RPMI8226 (cell line): ENCODE measurements around the gene TTC28.

Source experiments
- DNase-seq: peaks from one replicate; pipeline ENCODE4 v3.0.0-alpha.2; 2015

The TTC28 gene

DNA sequence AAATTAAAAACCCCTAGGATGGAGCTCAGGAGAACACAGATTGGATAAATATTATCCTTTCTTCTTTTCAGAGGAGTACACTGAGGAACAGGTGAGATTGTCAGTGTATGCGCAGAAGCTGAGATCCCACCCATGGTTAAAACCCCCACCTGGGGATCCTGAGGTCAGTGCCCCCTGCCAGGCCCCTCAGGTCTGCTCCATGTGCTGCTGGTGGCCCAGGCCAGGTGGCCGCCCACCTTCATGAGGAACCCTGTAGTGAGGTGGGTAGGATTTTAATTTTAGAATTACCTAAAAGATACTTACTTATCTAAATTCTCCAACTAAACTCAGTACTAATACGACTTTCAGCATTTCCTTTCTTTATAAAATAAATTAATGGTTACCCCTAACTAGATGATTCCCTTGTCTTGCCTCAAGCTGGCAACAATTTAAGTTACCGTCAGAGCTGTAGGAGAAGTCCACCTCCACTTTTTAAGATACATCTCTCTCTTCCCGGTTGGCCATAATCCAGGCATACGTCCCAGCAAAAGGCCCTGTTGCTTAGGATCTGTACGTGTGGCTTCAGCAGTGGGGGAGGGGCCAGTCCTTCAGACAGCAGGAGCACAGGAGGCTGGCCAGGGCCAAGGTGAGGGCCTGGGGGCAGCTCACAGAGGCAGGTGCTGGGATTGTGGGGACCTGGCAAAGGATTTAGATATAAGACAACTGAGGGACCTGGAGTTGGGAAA, 699.1 kb downstream of the TTC28 start:
- no peak for DNase-seq

DNA sequence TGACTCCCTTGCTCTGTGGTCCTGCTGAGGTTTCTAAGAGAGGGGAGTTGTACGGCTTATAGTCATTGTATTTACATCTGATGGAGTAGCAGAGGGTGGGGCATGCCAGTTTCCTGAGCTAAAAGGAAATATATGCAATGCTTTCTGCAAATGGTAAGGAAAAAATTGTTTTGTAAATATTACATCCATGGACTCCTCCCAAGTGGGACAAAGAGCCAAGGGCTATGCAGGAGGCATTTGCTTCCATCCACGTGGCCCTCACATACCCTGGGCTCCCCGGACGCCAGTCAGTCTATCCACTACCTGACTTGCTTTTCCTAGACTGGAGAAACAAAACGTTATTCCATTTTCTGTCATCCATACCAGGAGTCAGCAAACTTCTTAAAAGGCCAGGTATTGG, 700.8 kb downstream of the TTC28 start:
- DNase-seq = no peak

DNA sequence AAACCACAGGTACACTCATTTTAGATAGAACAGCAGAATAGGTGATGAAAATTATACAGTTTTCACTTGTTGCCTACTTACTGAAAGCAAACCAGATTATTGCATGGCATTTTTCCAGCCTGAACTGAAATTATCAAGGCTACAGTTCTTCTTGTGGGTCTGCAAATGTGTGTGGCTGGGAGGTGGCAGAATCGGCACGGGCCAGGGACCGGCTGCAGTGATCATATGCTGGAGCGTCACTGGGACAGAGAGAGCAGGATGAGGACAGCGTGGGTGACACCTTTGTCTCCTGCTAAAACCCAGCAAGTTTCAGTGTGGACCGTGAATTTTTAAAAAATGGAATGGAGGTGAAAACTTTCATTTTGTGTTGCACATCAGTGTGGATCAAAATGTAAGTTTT, 701.3 kb downstream of the TTC28 start:
- DNase-seq = no peak

DNA sequence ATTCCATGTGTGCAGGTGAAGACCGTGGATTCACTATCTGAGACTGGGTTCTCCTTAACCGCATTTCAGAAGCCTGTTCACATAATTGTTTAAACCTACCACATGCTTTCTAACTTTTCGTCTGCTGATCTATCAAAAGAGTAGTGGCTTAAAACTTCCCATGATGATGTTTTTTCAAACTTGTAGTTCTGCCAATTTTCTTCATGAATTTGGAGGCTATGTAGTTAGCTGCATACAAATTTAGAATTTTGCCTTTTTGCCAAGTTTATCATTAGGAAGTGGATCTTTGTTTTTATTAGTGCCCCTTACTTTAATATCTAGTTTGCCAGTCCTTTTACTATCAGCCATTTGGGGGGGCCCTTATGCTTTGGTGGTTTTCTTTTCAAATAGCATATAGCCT, 703.1 kb downstream of the TTC28 start:
- no peak for DNase-seq

DNA sequence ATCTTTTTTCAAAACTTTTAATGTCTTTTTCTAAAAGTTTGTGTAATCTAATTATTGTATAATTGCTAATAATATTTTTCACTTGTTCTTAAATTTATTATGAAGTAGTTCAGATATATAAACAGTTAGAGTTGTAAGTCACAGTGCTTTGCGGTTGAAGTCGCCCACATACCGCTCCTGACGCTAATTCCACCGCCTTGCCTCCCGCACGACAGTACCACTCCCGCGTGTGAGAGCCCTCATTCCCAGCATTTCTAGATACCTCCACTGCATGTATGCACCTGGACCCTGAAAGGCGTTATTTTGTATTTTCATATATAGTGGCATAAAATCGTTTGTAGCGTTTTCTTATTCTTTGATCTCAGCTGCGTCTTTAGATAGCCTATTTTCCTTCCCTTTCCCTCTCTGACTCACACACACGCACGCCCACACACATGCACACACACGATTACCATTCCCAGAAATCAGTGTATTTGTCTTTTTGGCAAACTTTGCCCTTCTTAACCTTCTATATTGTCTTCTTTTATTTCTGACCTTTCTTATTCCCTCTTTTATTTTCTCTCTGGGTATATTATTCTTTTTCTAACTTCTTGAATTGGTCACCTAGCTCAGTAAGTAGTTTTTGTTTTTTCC, 704.1 kb downstream of the TTC28 start:
- no peak for DNase-seq

DNA sequence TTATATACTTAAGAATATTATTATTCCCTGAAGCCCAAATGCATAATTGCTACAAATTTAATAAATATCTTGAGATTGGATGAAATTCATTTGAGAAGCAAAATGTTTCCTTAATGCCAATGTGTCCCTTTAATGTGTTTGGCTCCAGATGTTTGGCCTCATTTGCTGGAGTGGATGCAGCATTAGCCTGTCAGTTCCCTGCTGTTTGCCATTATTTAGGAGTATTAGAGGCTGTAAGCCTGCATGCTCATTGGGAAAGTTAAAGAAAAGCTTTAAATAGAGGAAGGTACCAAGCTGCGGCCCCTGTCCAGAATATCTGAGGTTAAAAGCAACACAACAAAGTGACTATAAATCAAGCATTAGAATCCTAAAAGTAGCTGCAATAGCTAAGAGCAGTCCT, 705.8 kb downstream of the TTC28 start:
- no peak for DNase-seq

DNA sequence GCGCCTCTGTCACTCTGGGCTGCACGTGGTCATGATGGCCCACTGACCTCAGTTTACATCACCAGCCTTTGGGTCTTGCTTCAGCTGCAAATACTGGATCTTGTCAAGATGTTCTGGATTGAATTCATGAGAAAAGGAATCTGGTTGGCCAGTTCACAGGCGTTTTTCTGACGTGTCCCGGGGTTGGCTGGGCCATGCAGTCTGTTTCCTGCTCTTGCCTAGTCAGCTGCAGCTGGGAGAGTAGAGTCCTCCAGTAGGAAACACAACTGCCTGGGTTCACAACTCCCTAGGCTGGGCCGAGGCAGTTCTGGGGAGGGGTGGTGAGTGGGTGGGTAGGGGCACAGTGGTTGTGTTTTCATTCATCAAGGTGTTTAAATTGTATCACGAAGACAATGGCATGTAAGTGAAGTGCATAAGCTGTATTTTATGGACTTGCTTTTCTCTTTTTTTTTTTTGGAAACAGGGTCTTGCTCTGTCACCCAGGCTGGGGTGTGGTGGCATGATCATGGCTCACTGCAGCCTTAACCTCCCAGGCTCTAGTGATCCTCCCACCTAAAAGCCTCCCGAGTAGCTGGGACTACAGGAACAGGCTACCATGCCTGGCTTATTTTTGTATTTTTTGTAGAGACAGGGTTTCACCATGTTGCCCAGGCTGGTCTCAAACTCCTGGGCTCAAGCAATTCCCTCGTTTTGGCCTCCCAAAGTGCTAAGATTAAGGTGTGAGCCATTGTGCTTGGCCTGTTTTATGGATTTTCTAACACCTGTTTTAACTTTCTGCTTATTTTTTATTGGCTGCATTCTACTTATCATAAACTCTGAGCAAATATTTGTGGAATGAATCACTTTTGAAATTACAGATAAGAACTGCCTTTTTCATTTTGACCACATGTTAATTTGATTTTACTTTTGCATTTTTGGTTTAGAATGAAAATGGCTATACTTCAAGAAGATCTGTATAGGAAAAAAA, 706.6 kb downstream of the TTC28 start:
- no peak for DNase-seq

DNA sequence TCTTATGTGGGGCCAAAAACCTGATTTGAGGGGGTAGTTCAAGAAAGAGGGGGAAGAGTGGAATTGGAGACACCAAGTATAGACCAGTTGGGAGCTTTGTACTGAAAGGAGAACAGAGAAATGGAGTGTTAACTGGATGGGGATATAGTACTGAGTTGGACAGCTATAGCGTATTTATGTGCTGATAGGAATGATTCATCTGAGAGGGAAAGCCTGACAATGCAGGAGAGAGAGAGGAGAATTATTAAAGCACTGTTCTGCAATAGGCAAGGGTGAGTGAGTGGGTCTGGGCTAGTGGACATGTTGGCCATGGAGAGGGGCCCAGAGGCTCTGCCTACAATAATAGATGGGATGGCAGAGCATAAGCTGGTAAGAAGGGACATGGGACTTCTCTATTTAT, 707.7 kb downstream of the TTC28 start:
- DNase-seq = no peak

DNA sequence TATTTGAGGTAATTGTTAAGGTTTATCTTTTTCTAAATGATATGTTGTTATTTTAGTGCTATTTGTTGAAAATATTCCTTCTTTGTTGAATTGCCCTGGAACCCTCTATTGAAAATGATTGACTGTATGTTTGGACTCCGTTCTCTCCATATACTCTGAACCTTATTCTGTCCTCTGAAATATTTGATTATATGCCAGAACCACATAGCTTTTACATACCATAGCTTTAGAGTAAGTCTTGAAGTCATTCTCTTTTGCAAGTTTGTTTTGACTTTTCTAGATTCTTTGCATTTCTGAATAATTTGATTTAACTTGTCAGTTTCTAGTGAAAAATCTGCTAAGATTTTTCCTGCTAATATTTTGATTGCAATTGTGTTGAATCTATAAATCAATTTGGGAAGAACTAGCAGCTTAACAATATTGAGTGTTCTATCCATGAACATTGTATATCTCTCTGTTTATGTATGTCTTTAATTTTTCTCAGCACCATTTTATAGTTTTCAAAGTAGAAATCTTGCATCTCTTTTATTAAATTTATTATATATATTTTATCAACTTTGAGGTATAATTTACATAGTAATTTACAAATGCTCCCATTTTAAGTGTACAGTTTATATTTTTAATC, 708.9 kb downstream of the TTC28 start:
- DNase-seq = no peak

DNA sequence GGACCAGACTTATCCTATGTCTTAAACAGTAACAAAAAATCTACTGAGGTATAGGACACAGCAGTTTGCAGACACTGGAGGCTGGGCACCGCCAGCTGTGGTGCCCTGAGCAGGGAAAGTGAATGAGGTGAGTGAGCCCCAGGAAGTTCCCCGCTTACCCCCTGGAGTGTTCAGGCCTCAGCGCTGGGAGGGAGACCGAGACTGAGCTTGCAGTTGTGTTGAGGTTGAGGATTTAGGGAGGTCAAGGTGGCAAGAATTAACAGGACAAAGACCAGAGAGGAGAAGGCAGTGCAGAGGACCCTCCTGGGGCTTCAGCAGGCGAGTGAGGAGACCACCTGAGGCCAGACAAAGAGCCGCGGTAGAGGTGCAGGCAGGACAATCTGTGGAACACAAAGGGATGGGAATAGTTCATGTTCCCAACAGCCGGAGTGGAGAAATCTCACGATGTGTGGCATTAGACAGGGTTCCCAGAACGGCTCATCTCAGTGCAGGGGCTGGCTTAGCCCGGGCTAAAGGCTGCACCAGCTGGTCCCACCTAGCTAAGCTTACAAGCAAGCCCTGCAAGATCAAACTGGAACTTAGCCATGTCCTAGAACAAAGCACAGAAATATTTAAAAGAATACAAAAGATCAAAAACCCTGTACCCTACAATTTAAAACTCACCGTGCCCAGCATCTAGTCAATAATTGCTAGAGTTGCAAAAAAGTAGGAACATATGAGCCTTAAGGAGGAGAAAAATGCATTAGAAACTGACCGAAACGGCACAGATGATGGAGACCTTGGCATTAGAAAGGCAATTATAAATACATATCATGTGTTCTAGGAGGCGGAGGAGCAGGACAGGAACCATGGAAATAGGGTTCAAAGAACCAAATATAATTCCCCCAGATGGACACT, 713.2 kb downstream of the TTC28 start:
- no peak for DNase-seq

DNA sequence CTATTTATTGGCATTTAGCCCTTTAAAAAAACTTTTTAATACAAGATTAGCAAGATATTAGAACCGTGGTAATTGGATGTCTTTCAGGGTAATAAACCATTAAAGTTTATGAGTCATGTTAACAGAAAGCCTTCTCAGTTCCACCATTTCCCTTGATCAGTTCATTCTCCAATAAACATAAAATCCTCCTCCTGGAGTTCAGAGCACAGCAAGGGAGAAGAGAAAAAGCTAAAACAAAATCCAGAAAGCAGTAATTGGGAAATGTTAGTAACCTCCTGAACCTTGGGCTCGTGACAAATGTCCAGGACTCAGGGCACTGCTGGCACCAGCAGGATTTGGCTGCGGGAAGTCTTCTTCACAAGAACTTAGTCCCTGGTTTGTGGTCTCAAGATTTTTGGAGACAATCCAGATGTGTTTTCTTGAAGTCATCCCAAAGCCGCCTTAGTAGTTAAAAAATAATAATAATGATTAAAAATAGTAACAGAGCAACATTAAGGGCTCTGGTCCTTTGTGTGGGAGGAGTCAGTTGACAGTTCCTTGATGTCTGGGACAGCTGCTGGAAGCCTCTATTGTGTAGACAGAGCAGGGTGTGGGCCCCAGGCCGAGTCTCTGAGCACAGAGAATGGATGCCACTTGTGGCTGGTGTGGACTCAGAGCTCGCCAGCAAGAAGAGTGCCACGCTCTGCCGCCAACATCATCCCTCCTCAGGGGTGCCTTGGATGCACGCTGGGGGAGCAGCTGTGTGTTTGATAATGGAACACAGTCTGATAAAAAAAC, 717.2 kb downstream of the TTC28 start:
- no peak for DNase-seq

DNA sequence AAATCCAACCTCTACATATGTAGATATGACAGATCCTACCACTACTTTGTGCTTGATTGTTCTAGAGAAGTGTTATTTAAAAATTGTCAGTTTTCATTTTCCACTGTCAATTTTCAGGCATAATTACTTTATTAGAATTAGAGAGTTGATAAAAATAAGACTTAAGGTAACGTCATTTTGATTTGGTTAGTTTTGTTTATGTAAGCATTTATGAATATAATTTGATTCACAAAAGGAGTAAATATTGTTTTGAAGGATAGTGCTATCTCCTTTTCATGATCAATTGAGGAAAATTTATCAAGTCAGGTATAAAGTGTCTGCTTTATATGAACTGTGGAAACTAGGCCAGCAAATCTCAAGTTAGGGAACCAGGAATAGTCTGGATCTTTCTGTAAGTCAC, 718.0 kb downstream of the TTC28 start:
- no peak for DNase-seq

DNA sequence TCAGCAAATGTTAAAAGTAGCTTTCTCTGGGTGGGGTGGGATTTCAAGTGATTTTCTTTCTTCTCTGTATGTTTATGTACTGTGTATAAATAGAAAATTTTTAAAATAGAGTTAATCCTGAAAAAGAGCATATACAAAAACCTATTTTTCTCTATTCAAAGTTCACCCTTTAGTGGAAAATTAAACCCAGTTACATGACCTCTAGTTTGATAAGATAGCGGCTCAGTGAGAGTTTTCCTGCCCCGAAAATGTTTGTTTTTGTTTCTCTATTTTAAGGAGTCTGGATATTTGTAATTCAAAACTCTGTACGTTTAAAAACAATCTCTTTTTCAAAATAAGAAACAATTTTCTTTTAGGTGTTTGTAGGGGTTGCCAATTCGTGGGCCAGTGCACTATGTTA, 718.5 kb downstream of the TTC28 start:
- DNase-seq = no peak

DNA sequence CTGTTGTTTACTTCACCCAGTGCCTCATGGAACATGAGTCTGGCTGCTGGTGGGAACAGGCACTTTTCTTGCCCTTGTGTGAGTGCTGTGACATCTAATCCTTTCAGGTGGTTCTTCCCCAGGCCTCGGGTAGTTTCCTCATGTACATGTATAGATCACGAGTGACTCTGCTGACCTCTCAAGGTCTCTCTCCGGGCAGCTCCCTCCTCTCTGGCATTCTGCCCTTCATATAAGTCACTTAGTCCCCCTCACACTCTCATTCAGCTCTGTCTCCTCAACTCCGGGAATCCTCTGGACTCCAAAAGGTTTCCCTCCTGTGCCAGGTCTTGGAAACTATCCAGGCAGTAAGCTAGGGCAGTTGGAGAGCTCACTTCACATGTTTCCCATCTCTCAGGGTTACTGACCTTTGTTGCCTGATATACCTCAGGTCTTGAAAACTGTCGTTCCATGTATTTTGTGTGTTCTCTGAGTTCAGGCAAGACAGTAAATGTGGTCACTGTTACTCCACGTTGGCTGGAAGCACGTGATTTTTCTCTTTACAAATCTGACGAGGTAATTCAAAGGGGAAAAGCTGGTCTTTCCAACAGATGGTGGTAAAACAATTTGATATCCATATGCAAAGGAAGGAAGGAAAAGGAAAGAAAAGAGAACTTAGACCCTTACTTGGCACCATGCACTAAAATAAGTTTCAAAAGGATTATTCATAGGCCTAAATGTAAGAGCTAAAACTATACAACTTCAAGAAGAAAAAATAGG, 720.1 kb downstream of the TTC28 start:
- DNase-seq = no peak

DNA sequence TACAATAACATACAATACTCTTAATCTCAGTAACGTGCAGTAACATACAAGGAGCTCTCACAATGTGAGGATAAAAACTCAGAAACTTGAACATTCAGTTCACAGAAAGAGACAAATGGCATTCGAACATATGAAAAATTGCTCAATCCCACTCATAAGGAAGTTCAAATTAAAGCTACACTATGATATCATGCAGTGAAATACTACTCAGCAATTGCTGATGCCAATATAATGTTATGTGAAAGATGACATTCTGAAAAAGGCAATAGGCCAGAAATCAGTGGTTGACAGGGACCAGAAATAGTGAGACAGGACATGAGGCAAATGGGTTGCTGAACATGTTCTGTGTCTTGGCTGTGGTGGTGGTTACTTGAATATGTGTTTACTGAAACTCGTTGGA, 726.9 kb downstream of the TTC28 start:
- DNase-seq = no peak

DNA sequence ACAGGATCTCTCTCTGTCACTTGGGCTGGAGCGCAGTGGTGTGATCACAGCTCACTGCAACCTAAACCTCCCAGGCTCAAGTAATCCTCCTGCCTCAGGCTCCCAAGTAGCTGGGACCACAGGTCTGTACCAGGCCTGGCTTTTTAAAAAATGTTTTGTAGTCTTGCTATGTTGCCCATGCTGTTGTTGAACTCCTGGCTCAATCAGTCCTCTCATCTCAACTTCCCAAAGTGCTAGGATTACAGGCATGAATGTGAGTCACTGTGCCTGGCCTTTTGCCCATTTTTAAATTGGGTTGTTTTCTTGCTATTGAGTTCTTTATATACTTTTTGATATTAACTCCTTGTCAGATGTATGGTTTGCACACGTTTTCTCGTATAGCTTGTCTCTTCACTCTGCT, 727.5 kb downstream of the TTC28 start:
- no peak for DNase-seq

DNA sequence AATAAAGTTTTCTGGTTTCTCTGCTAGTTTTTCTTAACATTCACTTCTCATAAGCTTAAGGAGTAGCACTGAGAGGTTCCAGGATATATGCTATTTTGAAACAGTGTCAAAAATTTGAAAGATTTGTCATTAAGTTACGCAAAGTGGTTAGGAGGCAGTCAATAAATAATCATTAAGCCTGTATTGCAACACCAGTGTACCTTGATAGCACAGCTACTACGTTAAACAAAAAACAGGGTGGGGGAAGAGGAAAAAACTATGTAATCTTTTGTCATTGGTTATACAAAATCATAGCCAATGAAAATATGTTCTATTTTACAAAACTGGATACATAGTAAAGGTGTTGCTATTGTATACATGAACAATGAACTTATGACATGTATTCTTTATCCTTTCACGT, 730.2 kb downstream of the TTC28 start:
- no peak for DNase-seq

DNA sequence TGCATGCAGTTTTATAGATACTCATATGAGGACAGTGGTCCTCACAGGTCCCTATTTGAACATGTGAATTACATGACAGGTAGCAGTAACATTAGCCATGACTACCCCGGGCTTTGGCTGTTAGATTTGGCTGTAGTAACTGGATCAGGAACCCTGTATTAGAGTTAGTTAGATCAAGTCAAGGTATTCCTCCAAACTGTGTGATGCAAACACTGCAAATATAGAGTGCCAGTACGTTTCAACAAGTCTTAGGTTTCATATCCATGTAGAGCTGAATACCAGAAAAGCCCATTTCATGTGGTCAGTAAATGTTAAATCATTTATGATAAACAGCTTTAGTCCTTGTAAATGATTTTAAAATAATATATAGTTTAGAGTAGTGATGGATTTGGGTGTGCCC, 731.1 kb downstream of the TTC28 start:
- DNase-seq = no peak

DNA sequence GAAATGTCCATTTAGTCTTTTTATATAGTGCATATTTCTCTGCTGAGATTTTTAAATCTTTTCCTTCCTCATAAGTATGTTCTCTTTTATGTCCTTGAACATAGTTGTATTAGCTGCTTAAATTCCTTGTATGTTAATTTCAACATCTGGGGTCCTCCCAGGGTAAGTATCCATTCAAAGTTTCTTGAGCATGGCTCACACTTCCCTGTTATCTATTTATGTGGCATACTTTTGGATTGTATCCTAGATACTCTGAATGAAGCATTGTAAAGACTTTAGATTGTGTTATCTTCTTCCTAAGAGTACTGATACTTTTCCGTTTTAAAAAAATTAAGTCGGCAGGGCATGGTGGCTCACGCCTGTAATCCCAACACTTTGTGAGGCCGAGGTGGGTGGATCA, 732.2 kb downstream of the TTC28 start:
- DNase-seq = no peak

DNA sequence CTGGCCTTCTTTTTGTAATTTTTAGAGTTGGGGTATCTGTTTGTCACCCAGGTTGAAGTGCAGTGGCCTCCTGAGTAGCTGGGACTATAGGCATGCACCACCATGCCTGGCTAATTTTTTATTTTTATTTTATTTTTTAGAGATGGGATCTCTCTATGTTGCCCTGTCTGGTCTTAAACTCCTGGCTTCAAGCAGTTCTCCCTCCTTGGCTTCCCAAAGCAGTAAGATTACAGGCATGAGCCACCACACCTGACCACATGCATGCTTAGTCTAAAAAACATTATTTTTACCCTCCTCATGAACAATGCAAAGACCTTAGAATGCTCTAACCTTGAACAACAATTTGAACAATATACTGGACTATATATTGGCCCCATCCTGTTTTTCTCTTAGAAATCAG, 738.5 kb downstream of the TTC28 start:
- DNase-seq = no peak

DNA sequence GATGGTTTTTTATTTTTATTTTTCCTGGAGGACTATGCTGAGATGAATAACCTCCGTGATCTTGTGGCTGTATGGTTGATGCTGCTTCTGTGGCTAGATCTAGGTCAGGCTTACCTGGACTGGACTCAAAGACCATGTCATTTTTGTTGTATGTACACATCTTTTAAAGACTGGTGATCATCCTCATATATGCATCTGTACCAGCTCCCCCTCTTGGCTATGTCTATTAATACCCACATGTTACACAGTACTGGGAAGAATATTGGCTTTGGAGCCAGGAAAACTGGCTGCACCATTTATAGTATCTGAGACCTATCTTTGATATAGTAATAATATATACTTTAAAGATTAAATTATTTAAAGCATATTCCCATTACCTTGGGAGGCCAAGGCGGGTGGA, 742.2 kb downstream of the TTC28 start:
- no peak for DNase-seq
